NT2/D1 (cell line): ENCODE measurements around the gene SMDT1.

Source experiments
- DNase-seq: peaks from one replicate; pipeline ENCODE4 v3.0.0-alpha.2; 2011; ENCODE audit warnings: low read depth, low spot score
- H3K27me3 ChIP-seq: 2 replicates; pipeline ENCODE4 v1.6.0; 2011; ENCODE audit warnings: mild to moderate bottlenecking; ENCODE audit not compliant: insufficient read length, insufficient read depth
- H3K36me3 ChIP-seq: 2 replicates; pipeline ENCODE4 v1.6.1; 2011; ENCODE audit warnings: mild to moderate bottlenecking, low read length, mixed read lengths; ENCODE audit not compliant: insufficient read depth, insufficient read length
- H3K4me1 ChIP-seq: 2 replicates; pipeline ENCODE4 v1.5.1; 2011; ENCODE audit not compliant: insufficient read depth, insufficient read length
- H3K4me3 ChIP-seq: 2 replicates; pipeline ENCODE4 v1.5.1; 2011; ENCODE audit warnings: low read depth; ENCODE audit not compliant: insufficient read length
- H3K9ac ChIP-seq: 2 replicates; pipeline ENCODE4 v1.6.0; 2011; ENCODE audit warnings: low read depth; ENCODE audit not compliant: insufficient read length
- H3K9me3 ChIP-seq: 2 replicates; pipeline ENCODE4 v1.5.1; 2011; ENCODE audit warnings: mild to moderate bottlenecking, low read length; ENCODE audit not compliant: insufficient read depth
- SUZ12 ChIP-seq: IDR thresholded peaks from 2 replicates; pipeline ENCODE4 v1.6.1; 2011; ENCODE audit not compliant: insufficient read length, insufficient read depth; ENCODE audit errors: extremely low read depth
- YY1 ChIP-seq: IDR thresholded peaks from 2 replicates; pipeline ENCODE4 v1.6.1; 2011; ENCODE audit not compliant: insufficient read length, insufficient read depth
- ZNF274 ChIP-seq: IDR thresholded peaks from 2 replicates; pipeline ENCODE4 v1.6.1; 2011; ENCODE audit warnings: mild to moderate bottlenecking, low read depth, low read length

SMDT1 gene

GRCh38 chr22:42131562-42131961 lies 52.1 kb downstream of the SMDT1 start:
- Histone ChIP-seq H3K27me3 (no peaks in the 10 kb centered on the region), H3K4me1 (peaks cover 4% of the 10 kb centered on the region), H3K36me3 (no peaks in the 10 kb centered on the region), H3K9ac (no peak overlapping the region), H3K4me3 (no peak overlapping the region), H3K9me3 (no peaks in the 10 kb centered on the region)
- no peak for DNase-seq
- TF ChIP-seq SUZ12, result no peak
- TF ChIP-seq YY1, result no peak
- TF ChIP-seq ZNF274, result no peak

GRCh38 chr22:42132457-42132856 lies 53.0 kb downstream of the SMDT1 start:
- no peak overlapping the region for H3K9ac ChIP-seq
- H3K36me3 ChIP-seq, result no peaks in the 10 kb centered on the region
- TF ChIP-seq YY1 (no peak), SUZ12 (no peak), ZNF274 (no peak)
- H3K27me3 ChIP-seq, result no peaks in the 10 kb centered on the region
- no peak overlapping the region for H3K4me3 ChIP-seq
- H3K4me1 ChIP-seq, result peaks cover 4% of the 10 kb centered on the region
- DNase-seq, result no peak
- no peaks in the 10 kb centered on the region for H3K9me3 ChIP-seq
